ENCODE results near the gene UPK3A. TPM values are rescaled to one million over a fixed set of nuclear protein-coding genes. Genes with fewer than 3 reads are reported as not detected.

The UPK3A gene
- total RNA-seq, 2 experiments from 2014 or later: not detected

DNA sequence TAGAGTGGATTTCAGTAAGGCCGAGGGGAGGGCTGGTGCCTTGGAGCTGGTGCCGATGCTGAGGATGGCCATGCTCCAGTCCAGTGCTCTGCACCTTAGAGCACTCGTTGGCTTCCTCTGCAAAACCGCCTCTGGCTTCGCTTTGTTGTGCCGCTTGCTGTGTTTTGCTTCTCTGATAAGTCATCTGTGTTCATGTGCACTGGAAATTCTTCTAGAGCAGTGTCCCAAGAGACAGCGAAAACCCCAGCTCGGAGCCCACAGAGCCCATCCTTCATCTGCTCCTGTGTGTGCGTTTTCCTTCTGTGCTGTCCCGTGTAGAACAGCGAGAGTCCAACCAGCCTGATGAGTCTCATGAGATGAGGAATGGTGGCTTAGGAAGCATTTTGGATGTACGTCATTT is 37.1 kb downstream of the UPK3A start:
- Histone ChIP-seq H3K9me3 (ENCODE audit: control insufficient read depth in 1 of 2, insufficient read depth in 1 of 2, low read length in 2 of 2) (no peaks in the 10 kb centered on the region), H3K27ac (ENCODE audit: low read depth in 1 of 2, low read length in 2 of 2) (no peak overlapping the region), H3K27me3 (ENCODE audit: control insufficient read depth in 1 of 2, insufficient read depth in 2 of 2, low read length in 2 of 2) (no peaks in the 10 kb centered on the region), H3K4me1 (ENCODE audit: insufficient read depth, low read length) (peaks cover 78% of the 10 kb centered on the region), H3K36me3 (ENCODE audit: insufficient read depth, low read length) (peaks cover 45% of the 10 kb centered on the region), H3K4me3 (ENCODE audit: low read length) (no peak overlapping the region)
- H3K4me1 Mint-ChIP-seq (ENCODE audit: low read depth): peaks cover 82% of the 10 kb centered on the region
- ATAC-seq (ENCODE audit: poor library complexity) (no peak), DNase-seq (peak in 2 of 14 experiments; percentile 14 to 30)
- H3K27me3 Mint-ChIP-seq: no peaks in the 10 kb centered on the region
- no peaks in the 10 kb centered on the region for H3K9me3 Mint-ChIP-seq
- H3K27ac Mint-ChIP-seq: peak overlapping the region; percentile 95
- peaks cover 65% of the 10 kb centered on the region for H3K36me3 Mint-ChIP-seq (ENCODE audit: low read depth)
- peak overlapping the region; percentile 58 for H3K4me3 Mint-ChIP-seq
- CTCF ChIA-PET: no interaction called here
- TF ChIP-seq, protein P1, sequence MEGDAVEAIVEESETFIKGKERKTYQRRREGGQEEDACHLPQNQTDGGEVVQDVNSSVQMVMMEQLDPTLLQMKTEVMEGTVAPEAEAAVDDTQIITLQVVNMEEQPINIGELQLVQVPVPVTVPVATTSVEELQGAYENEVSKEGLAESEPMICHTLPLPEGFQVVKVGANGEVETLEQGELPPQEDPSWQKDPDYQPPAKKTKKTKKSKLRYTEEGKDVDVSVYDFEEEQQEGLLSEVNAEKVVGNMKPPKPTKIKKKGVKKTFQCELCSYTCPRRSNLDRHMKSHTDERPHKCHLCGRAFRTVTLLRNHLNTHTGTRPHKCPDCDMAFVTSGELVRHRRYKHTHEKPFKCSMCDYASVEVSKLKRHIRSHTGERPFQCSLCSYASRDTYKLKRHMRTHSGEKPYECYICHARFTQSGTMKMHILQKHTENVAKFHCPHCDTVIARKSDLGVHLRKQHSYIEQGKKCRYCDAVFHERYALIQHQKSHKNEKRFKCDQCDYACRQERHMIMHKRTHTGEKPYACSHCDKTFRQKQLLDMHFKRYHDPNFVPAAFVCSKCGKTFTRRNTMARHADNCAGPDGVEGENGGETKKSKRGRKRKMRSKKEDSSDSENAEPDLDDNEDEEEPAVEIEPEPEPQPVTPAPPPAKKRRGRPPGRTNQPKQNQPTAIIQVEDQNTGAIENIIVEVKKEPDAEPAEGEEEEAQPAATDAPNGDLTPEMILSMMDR (IDR thresholded peaks at IDR 0.05): no peak
- POLR2A ChIA-PET: interaction anchor here (0.8 kb wide), 1 partner anchor 11 kb away, joined by 3 read pairs; no protein-coding TSS in a partner anchor
- intact Hi-C loops (cut with DNase I, micrococcal nuclease): no loop called here

DNA sequence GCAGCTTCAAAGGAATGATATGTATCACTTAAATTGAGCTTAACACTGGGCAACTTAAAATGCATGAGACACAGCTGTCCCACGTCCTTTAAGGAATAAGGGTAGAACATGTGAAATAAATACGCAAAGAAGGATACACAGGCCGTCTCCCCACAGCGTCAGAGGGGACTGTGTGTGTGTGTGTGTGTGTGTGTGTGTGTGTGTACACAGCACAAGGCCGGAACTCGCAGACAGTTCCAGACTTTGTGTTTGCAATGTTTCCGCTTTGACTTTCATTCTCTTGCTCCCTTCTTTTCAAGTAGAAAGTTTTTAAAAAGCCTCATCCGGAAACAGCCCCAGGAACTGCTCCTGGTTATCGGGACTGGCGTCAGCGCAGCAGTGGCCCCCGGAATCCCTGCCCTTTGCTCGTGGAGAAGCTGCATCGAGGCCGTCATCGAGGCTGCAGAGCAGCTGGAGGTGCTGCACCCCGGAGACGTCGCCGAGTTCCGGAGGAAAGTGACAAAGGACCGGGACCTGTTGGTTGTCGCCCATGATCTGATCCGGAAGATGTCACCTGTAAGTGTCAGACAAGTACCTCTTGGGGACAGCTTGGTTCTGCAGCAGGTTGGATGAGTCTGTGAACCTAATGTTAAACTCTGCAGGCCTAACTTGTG is 38.2 kb downstream of the UPK3A start:
- intact Hi-C loops (cut with DNase I, micrococcal nuclease): no loop called here
- peak overlapping the region; percentile 79 for H3K4me3 Mint-ChIP-seq
- H3K27ac ChIP-seq (ENCODE audit: low read depth in 1 of 2, low read length in 2 of 2): no peak overlapping the region
- peak overlapping the region; percentile 95 for H3K27ac Mint-ChIP-seq
- no peaks in the 10 kb centered on the region for H3K9me3 ChIP-seq (ENCODE audit: control insufficient read depth in 1 of 2, insufficient read depth in 1 of 2, low read length in 2 of 2)
- TF ChIP-seq, protein P1 (IDR thresholded peaks at IDR 0.05): no peak
- POLR2A ChIA-PET: interaction anchor here (0.9 to 1.6 kb wide), 3 partner anchors 13 to 35 kb away, joined by 3 to 5 read pairs (median 4); no protein-coding TSS in a partner anchor
- DNase-seq (peak in 3 of 14 experiments; percentile 22 to 50 (median 42)), ATAC-seq (ENCODE audit: poor library complexity) (no peak)
- CTCF ChIA-PET: interaction anchor here (1.2 kb wide), 1 partner anchor 12 kb away, joined by 3 read pairs; no protein-coding TSS in a partner anchor
- H3K4me1 Mint-ChIP-seq (ENCODE audit: low read depth): peaks cover 75% of the 10 kb centered on the region
- H3K36me3 ChIP-seq (ENCODE audit: insufficient read depth, low read length): peaks cover 55% of the 10 kb centered on the region
- no peaks in the 10 kb centered on the region for H3K27me3 Mint-ChIP-seq
- H3K9me3 Mint-ChIP-seq: no peaks in the 10 kb centered on the region
- no peak overlapping the region for H3K4me3 ChIP-seq (ENCODE audit: low read length)
- H3K36me3 Mint-ChIP-seq (ENCODE audit: low read depth): peaks cover 71% of the 10 kb centered on the region
- no peaks in the 10 kb centered on the region for H3K27me3 ChIP-seq (ENCODE audit: control insufficient read depth in 1 of 2, insufficient read depth in 2 of 2, low read length in 2 of 2)
- peaks cover 66% of the 10 kb centered on the region for H3K4me1 ChIP-seq (ENCODE audit: insufficient read depth, low read length)

DNA sequence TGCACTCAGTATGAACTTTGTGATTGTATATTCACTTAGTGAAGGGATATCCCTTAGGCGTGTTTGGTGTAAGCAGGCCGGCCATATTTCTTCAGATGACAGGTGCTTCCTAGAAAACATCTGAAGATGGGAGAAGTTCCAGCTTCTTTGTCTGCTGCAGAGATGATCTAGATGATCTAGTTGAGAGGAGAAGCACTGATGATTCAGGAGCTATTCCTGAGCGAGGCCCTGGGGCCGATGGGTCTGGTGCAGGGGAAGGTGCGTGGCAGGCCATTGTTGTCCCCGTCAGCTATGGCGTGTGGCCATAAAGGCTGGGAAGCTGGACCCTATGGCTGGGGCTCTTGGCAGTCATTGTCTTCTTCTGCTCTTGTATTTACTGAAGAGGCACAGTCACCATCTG is 38.9 kb downstream of the UPK3A start:
- H3K36me3 Mint-ChIP-seq (ENCODE audit: low read depth): peaks cover 69% of the 10 kb centered on the region

More for the DNA sequence above, 38.9 kb downstream of the UPK3A start:
- peak overlapping the region; percentile 79 for H3K4me3 Mint-ChIP-seq
- Histone ChIP-seq H3K27ac (ENCODE audit: low read depth in 1 of 2, low read length in 2 of 2) (no peak overlapping the region), H3K27me3 (ENCODE audit: control insufficient read depth in 1 of 2, insufficient read depth in 2 of 2, low read length in 2 of 2) (no peaks in the 10 kb centered on the region), H3K36me3 (ENCODE audit: insufficient read depth, low read length) (peaks cover 61% of the 10 kb centered on the region), H3K4me3 (ENCODE audit: low read length) (no peak overlapping the region), H3K4me1 (ENCODE audit: insufficient read depth, low read length) (peaks cover 64% of the 10 kb centered on the region), H3K9me3 (ENCODE audit: control insufficient read depth in 1 of 2, insufficient read depth in 1 of 2, low read length in 2 of 2) (no peaks in the 10 kb centered on the region)
- H3K4me1 Mint-ChIP-seq (ENCODE audit: low read depth): peaks cover 68% of the 10 kb centered on the region
- H3K9me3 Mint-ChIP-seq: no peaks in the 10 kb centered on the region
- ATAC-seq (ENCODE audit: poor library complexity): no peak
- POLR2A ChIA-PET: interaction anchor here (0.9 to 1.6 kb wide), 4 partner anchors 10 to 34 kb away, joined by 3 to 5 read pairs (median 4); no protein-coding TSS in a partner anchor
- TF ChIP-seq, protein P1 (IDR thresholded peaks at IDR 0.05): no peak
- DNase-seq: no peak
- H3K27ac Mint-ChIP-seq: peak overlapping the region; percentile 95
- CTCF ChIA-PET: interaction anchor here (1.2 kb wide), 1 partner anchor 11 kb away, joined by 3 read pairs; no protein-coding TSS in a partner anchor
- intact Hi-C loops (cut with DNase I, micrococcal nuclease): no loop called here
- no peaks in the 10 kb centered on the region for H3K27me3 Mint-ChIP-seq

All from CD4-positive, alpha-beta T cell (primary cell).